IMR-90 (cell line): Measurements from ENCODE around the gene NCLN. TPM values are rescaled to one million over a fixed set of nuclear protein-coding genes. Genes with fewer than 3 reads are reported as not detected.

Experiments
- ATAC-seq: fragments of 200-7000 bp; cut with Tn5 transposase; 2 replicates; pipeline ENCODE4 v1.9.1; 2020; ENCODE audit warnings: low read depth, mild to moderate bottlenecking, moderate library complexity
- BruUV-seq: library from RNA; stranded (reverse); fragments of 400-500 nt; replicated peaks from 2 replicates; lab custom pipeline; 2021; lab: Mats Ljungman, UMichigan
- CTCF ChIA-PET: fragments of 300-600 bp; formaldehyde crosslinking; extraction: SDS; loops from one replicate; lab custom pipeline; 2021; ENCODE audit warnings: antibody characterized with exemption; lab: Yijun Ruan, JAX
- POLR2A ChIA-PET: fragments of 300-600 bp; sonication (Branson Sonifier 250); formaldehyde crosslinking; loops from one replicate; lab custom pipeline; 2022; ENCODE audit warnings: antibody characterized with exemption; ENCODE audit not compliant: unreplicated experiment; lab: Charles Lee
- DNase-seq: peaks from one replicate; pipeline ENCODE4 v3.0.0; 2013
- H2AFZ ChIP-seq: replicated peaks from 2 replicates; pipeline ENCODE3; 2013; ENCODE audit warnings: low read length, mild to moderate bottlenecking; ENCODE audit not compliant: poor library complexity
- H2AK5ac ChIP-seq: 2 replicates; pipeline ENCODE4 v1.6.1; 2013; ENCODE audit warnings: low read depth, low read length, inconsistent platforms
- H2AK9ac ChIP-seq: replicated peaks from 2 replicates; pipeline ENCODE3; 2013; ENCODE audit warnings: mild to moderate bottlenecking, low read depth, low read length, moderate library complexity; ENCODE audit not compliant: poor library complexity
- H2BK120ac ChIP-seq: 2 replicates; pipeline ENCODE4 v1.6.1; 2013; ENCODE audit warnings: low read depth, low read length, inconsistent platforms
- H2BK15ac ChIP-seq: 3 replicates; pipeline ENCODE4 v1.6.1; 2013; ENCODE audit warnings: low read depth, low read length, inconsistent platforms
- H2BK20ac ChIP-seq: 2 replicates; pipeline ENCODE4 v1.6.1; 2013; ENCODE audit warnings: low read depth, mild to moderate bottlenecking, inconsistent platforms, low read length, moderate library complexity
- H2BK5ac ChIP-seq: 2 replicates; pipeline ENCODE4 v1.6.1; 2013; ENCODE audit warnings: mild to moderate bottlenecking, low read depth, low read length, inconsistent platforms; ENCODE audit not compliant: poor library complexity, severe bottlenecking
- H3K14ac ChIP-seq: replicated peaks from 2 replicates; pipeline ENCODE4 v1.6.1; 2013; ENCODE audit warnings: low read depth, low read length, inconsistent platforms
- H3K18ac ChIP-seq: 2 replicates; pipeline ENCODE4 v1.6.1; 2013; ENCODE audit warnings: low read depth, low read length, control low read depth
- H3K23ac ChIP-seq: 2 replicates; pipeline ENCODE4 v1.6.1; 2013; ENCODE audit warnings: low read depth, low read length, inconsistent platforms
- H3K27ac ChIP-seq: 2 replicates; pipeline ENCODE4 v1.5.1; 2013; ENCODE audit warnings: mild to moderate bottlenecking, control low read depth, low read length; ENCODE audit not compliant: insufficient read depth
- H3K27me3 ChIP-seq: 2 replicates; pipeline ENCODE4 v1.6.1; 2013; ENCODE audit warnings: low read length; ENCODE audit not compliant: control insufficient read depth, insufficient read depth
- H3K36me3 ChIP-seq: 2 replicates; pipeline ENCODE4 v1.6.1; 2013; ENCODE audit warnings: low read length, mixed read lengths; ENCODE audit not compliant: control insufficient read depth, insufficient read depth
- H3K4ac ChIP-seq: 2 replicates; pipeline ENCODE4 v1.6.1; 2013; ENCODE audit warnings: low read depth, low read length, inconsistent platforms
- H3K4me1 ChIP-seq: 2 replicates; pipeline ENCODE4 v1.6.1; 2013; ENCODE audit warnings: low read length, mixed read lengths; ENCODE audit not compliant: control insufficient read depth, insufficient read depth
- H3K4me2 ChIP-seq: 2 replicates; pipeline ENCODE4 v1.6.1; 2013; ENCODE audit warnings: low read depth, mild to moderate bottlenecking, control low read depth, low read length, moderate library complexity
- H3K4me3 ChIP-seq: 2 replicates; pipeline ENCODE4 v1.5.1; 2013; ENCODE audit warnings: low read depth, mild to moderate bottlenecking, control low read depth, low read length, moderate library complexity; ENCODE audit not compliant: insufficient read depth
- H3K56ac ChIP-seq: 2 replicates; pipeline ENCODE4 v1.6.1; 2013; ENCODE audit warnings: low read length, inconsistent platforms; ENCODE audit not compliant: insufficient read depth; ENCODE audit errors: extremely low read depth
- H3K79me1 ChIP-seq, 2 experiments: 2 replicates each; pipeline ENCODE4 v1.6.1; 2013; ENCODE audit warnings: low read length in 2 of 2, inconsistent platforms in 1 of 2, low read depth in 1 of 2
- H3K9ac ChIP-seq: 2 replicates; pipeline ENCODE4 v1.6.1; 2013; ENCODE audit warnings: low read depth, low read length, control low read depth
- H3K9me1 ChIP-seq: 2 replicates; pipeline ENCODE4 v1.6.1; 2013; ENCODE audit warnings: low read length, inconsistent platforms; ENCODE audit not compliant: insufficient read depth
- H3K9me3 ChIP-seq: 2 replicates; pipeline ENCODE4 v1.6.1; 2013; ENCODE audit warnings: low read length; ENCODE audit not compliant: control insufficient read depth, insufficient read depth
- H4K20me1 ChIP-seq: 2 replicates; pipeline ENCODE4 v1.6.1; 2013; ENCODE audit warnings: low read length, inconsistent platforms; ENCODE audit not compliant: insufficient read depth
- H4K5ac ChIP-seq: 2 replicates; pipeline ENCODE4 v1.6.1; 2013; ENCODE audit warnings: mild to moderate bottlenecking, low read depth, low read length, control low read depth
- H4K8ac ChIP-seq, 2 experiments: 2 replicates each; pipeline ENCODE4 v1.6.1; 2013; ENCODE audit warnings: low read depth in 2 of 2, low read length in 2 of 2, control low read depth in 1 of 2, inconsistent platforms in 1 of 2
- H4K91ac ChIP-seq: 2 replicates; pipeline ENCODE4 v1.6.1; 2013; ENCODE audit warnings: low read depth, low read length, inconsistent platforms; ENCODE audit not compliant: insufficient read depth
- BHLHE40 ChIP-seq: fragments of 150-350 bp; IDR thresholded peaks from 2 replicates; pipeline ENCODE4 v1.6.1; 2016; ENCODE audit warnings: mild to moderate bottlenecking, low read depth, low read length
- CEBPB ChIP-seq: IDR thresholded peaks from 2 replicates; pipeline ENCODE4 v1.6.1; 2012; ENCODE audit warnings: low read depth, low read length, improper control_type of control experiment
- CHD1 ChIP-seq: IDR thresholded peaks from 2 replicates; pipeline ENCODE4 v1.6.1; 2012; ENCODE audit warnings: low read depth, low read length, improper control_type of control experiment
- FOS ChIP-seq: fragments of 150-350 bp; IDR thresholded peaks from 2 replicates; pipeline ENCODE4 v1.6.1; 2016; ENCODE audit warnings: low read depth, low read length
- MAFK ChIP-seq: IDR thresholded peaks from 2 replicates; pipeline ENCODE4 v1.6.1; 2012; ENCODE audit warnings: low read depth, low read length, improper control_type of control experiment
- MAZ ChIP-seq: IDR thresholded peaks from 2 replicates; pipeline ENCODE4 v1.6.1; 2012; ENCODE audit warnings: low read depth, mild to moderate bottlenecking, low read length, improper control_type of control experiment, moderate library complexity, borderline replicate concordance
- MXI1 ChIP-seq: IDR thresholded peaks from 2 replicates; pipeline ENCODE4 v1.6.1; 2012; ENCODE audit warnings: low read depth, mild to moderate bottlenecking, low read length, moderate library complexity, borderline replicate concordance
- NFE2L2 ChIP-seq: fragments of 150-350 bp; IDR thresholded peaks from 2 replicates; pipeline ENCODE4 v1.6.1; 2016; ENCODE audit warnings: low read depth, mild to moderate bottlenecking, low read length
- POLR2A ChIP-seq: IDR thresholded peaks from 2 replicates; pipeline ENCODE4 v1.6.1; 2012; ENCODE audit warnings: mild to moderate bottlenecking, low read depth, low read length
- RAD21 ChIP-seq: IDR thresholded peaks from 2 replicates; pipeline ENCODE4 v1.6.1; 2012; ENCODE audit warnings: low read length, improper control_type of control experiment
- RCOR1 ChIP-seq: IDR thresholded peaks from 2 replicates; pipeline ENCODE4 v1.6.1; 2012; ENCODE audit warnings: mild to moderate bottlenecking, low read length, improper control_type of control experiment; ENCODE audit not compliant: insufficient replicate concordance
- RFX5 ChIP-seq: IDR thresholded peaks from 2 replicates; pipeline ENCODE4 v1.8.0; 2012; ENCODE audit warnings: low read depth, mild to moderate bottlenecking, low read length, moderate library complexity
- USF2 ChIP-seq: fragments of 150-350 bp; IDR thresholded peaks from 2 replicates; pipeline ENCODE4 v1.6.1; 2017; ENCODE audit warnings: mild to moderate bottlenecking, antibody characterized with exemption, low read length, low read depth
- WGBS, 2 experiments: methylation state at CpG; one replicate each; pipeline versions ENCODE4 v1.1.5 to v1.1.7; 2013; ENCODE audit warnings: missing lambda C conversion rate in 2 of 2; ENCODE audit not compliant: insufficient read length in 1 of 2; ENCODE audit errors: extremely low coverage in 2 of 2; 5-methylcytosine and 5-hydroxymethylcytosine counted together
- dilution Hi-C: fragments of 300-500 bp; cut with HindIII; formaldehyde crosslinking; loops from one replicate; pipeline ENCODE4 v1.14.3; 2018; ENCODE audit warnings: low sequenced_read_pairs; ENCODE audit not compliant: unreplicated experiment
- in situ Hi-C: fragments of 300-500 bp; cut with MboI; formaldehyde crosslinking; loops from 3 replicates; pipeline ENCODE4 v1.14.3; 2019; ENCODE audit warnings: low sequenced_read_pairs, inconsistent platforms, mixed read lengths
- intact Hi-C: fragments of 100-400 bp; cut with micrococcal nuclease; formaldehyde crosslinking; loops from 2 replicates; pipeline ENCODE4 v1.10.0; 2022
- polyA plus RNA-seq, 3 experiments: library from polyadenylated mRNA; depleted of rRNA; stranded (reverse); fragments of >200 nt; gene quantifications; 2 replicates each; pipeline ENCODE4 v1.2.3, GENCODE V29; 2012; ENCODE audit warnings: low replicate concordance in 1 of 3
- total RNA-seq: library from RNA; depleted of rRNA; stranded (reverse); fragments of >200 nt; gene quantifications from 2 replicates; pipeline ENCODE4 v1.2.3, GENCODE V29; 2012
- TF ChIP-seq, protein P1 (sequence below): conservative IDR thresholded peaks from 2 replicates; pipeline ENCODE4 v1.5.1; 2012; ENCODE audit warnings: mild to moderate bottlenecking, low read depth, low read length, improper control_type of control experiment
- TF ChIP-seq, protein P2 (sequence below): fragments of 150-350 bp; IDR thresholded peaks from 2 replicates; pipeline ENCODE4 v1.6.1; 2016; ENCODE audit warnings: low read depth, mild to moderate bottlenecking, low read length, moderate library complexity, borderline replicate concordance

Gene NCLN
- total and polyA plus RNA-seq, 2 of the 4 experiments (the other 2 are of a cell fraction), result 32.8 to 90.8 TPM

GRCh38 chr19:3202346-3202745 lies 16.6 kb downstream of the NCLN start:
- TF ChIP-seq USF2 (no peak), FOS (no peak), NFE2L2 (no peak), MXI1 (no peak), RFX5 (no peak), MAFK (no peak), RAD21 (no peak), CEBPB (no peak), RCOR1 (no peak), BHLHE40 (no peak), CHD1 (no peak), POLR2A (no peak), MAZ (no peak)
- TF ChIP-seq, protein P1, sequence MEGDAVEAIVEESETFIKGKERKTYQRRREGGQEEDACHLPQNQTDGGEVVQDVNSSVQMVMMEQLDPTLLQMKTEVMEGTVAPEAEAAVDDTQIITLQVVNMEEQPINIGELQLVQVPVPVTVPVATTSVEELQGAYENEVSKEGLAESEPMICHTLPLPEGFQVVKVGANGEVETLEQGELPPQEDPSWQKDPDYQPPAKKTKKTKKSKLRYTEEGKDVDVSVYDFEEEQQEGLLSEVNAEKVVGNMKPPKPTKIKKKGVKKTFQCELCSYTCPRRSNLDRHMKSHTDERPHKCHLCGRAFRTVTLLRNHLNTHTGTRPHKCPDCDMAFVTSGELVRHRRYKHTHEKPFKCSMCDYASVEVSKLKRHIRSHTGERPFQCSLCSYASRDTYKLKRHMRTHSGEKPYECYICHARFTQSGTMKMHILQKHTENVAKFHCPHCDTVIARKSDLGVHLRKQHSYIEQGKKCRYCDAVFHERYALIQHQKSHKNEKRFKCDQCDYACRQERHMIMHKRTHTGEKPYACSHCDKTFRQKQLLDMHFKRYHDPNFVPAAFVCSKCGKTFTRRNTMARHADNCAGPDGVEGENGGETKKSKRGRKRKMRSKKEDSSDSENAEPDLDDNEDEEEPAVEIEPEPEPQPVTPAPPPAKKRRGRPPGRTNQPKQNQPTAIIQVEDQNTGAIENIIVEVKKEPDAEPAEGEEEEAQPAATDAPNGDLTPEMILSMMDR, result no peak
- TF ChIP-seq, protein P2, sequence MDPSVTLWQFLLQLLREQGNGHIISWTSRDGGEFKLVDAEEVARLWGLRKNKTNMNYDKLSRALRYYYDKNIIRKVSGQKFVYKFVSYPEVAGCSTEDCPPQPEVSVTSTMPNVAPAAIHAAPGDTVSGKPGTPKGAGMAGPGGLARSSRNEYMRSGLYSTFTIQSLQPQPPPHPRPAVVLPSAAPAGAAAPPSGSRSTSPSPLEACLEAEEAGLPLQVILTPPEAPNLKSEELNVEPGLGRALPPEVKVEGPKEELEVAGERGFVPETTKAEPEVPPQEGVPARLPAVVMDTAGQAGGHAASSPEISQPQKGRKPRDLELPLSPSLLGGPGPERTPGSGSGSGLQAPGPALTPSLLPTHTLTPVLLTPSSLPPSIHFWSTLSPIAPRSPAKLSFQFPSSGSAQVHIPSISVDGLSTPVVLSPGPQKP, result no peak
- H3K23ac ChIP-seq, result no peak overlapping the region
- no peak overlapping the region for H2BK120ac ChIP-seq
- no peak overlapping the region for H4K91ac ChIP-seq
- no peak overlapping the region for H3K27ac ChIP-seq
- no peak overlapping the region for H2BK20ac ChIP-seq
- 84% methylated on average over 12 of the region's 12 CpGs; no CpG with 5 or more reads in 1 of the 2 experiments for WGBS, 2 experiments
- dilution Hi-C loops, result no loop called here
- no peak overlapping the region for H3K56ac ChIP-seq
- no peaks in the 10 kb centered on the region for H3K9me1 ChIP-seq
- ChIA-PET CTCF (interaction anchor here (1.3 kb wide), 1 partner anchor 14 kb away, joined by 3 read pairs; no protein-coding TSS in a partner anchor), POLR2A (no interaction called here)
- no peak overlapping the region for H3K4ac ChIP-seq
- H3K9ac ChIP-seq, result no peak overlapping the region
- H3K9me3 ChIP-seq, result no peaks in the 10 kb centered on the region
- no peaks in the 10 kb centered on the region for H3K27me3 ChIP-seq
- H3K4me1 ChIP-seq, result no peaks in the 10 kb centered on the region
- peaks cover 37% of the 10 kb centered on the region for H3K36me3 ChIP-seq
- H3K4me2 ChIP-seq, result no peak overlapping the region
- intact Hi-C loops, result no loop called here
- DNase-seq, result no peak
- no peak overlapping the region for H2BK15ac ChIP-seq
- no TSS peak for BruUV-seq
- H3K79me1 ChIP-seq, result no peaks in the 10 kb centered on the region; a peak in 2 of 4 replicates
- H3K4me3 ChIP-seq, result no peak overlapping the region
- H4K5ac ChIP-seq, result no peak overlapping the region
- H3K18ac ChIP-seq, result no peak overlapping the region
- no peak overlapping the region for H2AK5ac ChIP-seq
- H4K8ac ChIP-seq, result no peak overlapping the region
- H2AK9ac ChIP-seq, result no peak overlapping the region
- H3K14ac ChIP-seq, result no peak overlapping the region
- no peaks in the 10 kb centered on the region for H4K20me1 ChIP-seq
- no peak overlapping the region for H2AFZ ChIP-seq
- H2BK5ac ChIP-seq, result no peak overlapping the region
- in situ Hi-C loops, result no loop called here
- ATAC-seq, result no peak
